ENCODE measurements around the gene UAP1L1. TPM values are rescaled to one million over a fixed set of nuclear protein-coding genes. Genes with fewer than 3 reads are reported as not detected.

Gene UAP1L1
- polyA plus RNA-seq, 1 donor from 2014 or later: 0.21 TPM

DNA sequence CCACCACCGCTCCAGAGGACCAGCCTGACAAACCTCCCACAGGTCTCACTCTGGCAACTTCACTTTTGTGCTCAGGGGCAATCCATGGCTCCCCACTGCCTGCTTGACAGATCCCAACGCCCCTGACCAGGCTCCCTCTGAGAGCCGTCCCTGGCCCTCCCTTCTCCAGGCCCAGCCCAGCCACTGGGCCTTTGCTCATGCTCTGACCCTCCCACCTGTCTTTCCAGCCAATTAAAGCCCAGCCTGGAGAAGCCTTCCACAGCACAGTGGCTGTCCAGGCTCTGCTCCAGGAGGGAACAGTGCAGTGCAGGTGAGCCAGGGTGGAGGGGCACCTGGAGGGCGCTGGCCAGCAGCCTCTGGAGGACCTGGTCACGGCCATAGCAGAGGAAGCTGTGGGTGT lies 26.7 kb upstream of the UAP1L1 start:
- H2AFZ ChIP-seq (ENCODE audit: low read depth, low read length): no peak overlapping the region
- H3K27ac ChIP-seq (ENCODE audit: low read length): no peak overlapping the region
- H3K9ac ChIP-seq (ENCODE audit: low read length): no peak overlapping the region
- no peaks in the 10 kb centered on the region for H3K9me3 ChIP-seq (ENCODE audit: low read length)
- H3K27me3 ChIP-seq (ENCODE audit: insufficient read depth, low read depth, low read length): peaks cover 80% of the 10 kb centered on the region
- H3K36me3 ChIP-seq (ENCODE audit: insufficient read depth, low read length): no peaks in the 10 kb centered on the region
- TF ChIP-seq EP300 (conservative IDR thresholded peaks at IDR 0.05; ENCODE audit: poor library complexity, severe bottlenecking): no peak
- no peak overlapping the region for H3K4me3 ChIP-seq (ENCODE audit: low read length)
- H3K4me2 ChIP-seq (ENCODE audit: low read length): no peak overlapping the region
- no peaks in the 10 kb centered on the region for H3K79me2 ChIP-seq (replicated peaks; ENCODE audit: insufficient read depth, low read length)
- no peaks in the 10 kb centered on the region for H3K9me2 ChIP-seq (ENCODE audit: insufficient read depth, low read length)
- no peaks in the 10 kb centered on the region for H3F3A ChIP-seq (ENCODE audit: insufficient read depth, low read length, poor library complexity, severe bottlenecking)
- H4K20me1 ChIP-seq (ENCODE audit: insufficient read depth): no peaks in the 10 kb centered on the region

GRCh38 chr9:137051145-137051724 lies 26.1 kb upstream of the UAP1L1 start:
- H3K4me2 ChIP-seq (ENCODE audit: low read length): no peak overlapping the region
- no peak overlapping the region for H2AFZ ChIP-seq (ENCODE audit: low read depth, low read length)
- no peaks in the 10 kb centered on the region for H3K36me3 ChIP-seq (ENCODE audit: insufficient read depth, low read length)
- H4K20me1 ChIP-seq (ENCODE audit: insufficient read depth): no peaks in the 10 kb centered on the region
- peaks cover 81% of the 10 kb centered on the region for H3K27me3 ChIP-seq (ENCODE audit: insufficient read depth, low read depth, low read length)
- no peak overlapping the region for H3K4me3 ChIP-seq (ENCODE audit: low read length)
- H3K27ac ChIP-seq (ENCODE audit: low read length): no peak overlapping the region
- H3K9me2 ChIP-seq (ENCODE audit: insufficient read depth, low read length): no peaks in the 10 kb centered on the region
- H3K9ac ChIP-seq (ENCODE audit: low read length): no peak overlapping the region
- H3K9me3 ChIP-seq (ENCODE audit: low read length): no peaks in the 10 kb centered on the region
- no peak for TF ChIP-seq POLR2AphosphoS5 (IDR thresholded peaks at IDR 0.05)
- no peaks in the 10 kb centered on the region for H3K79me2 ChIP-seq (replicated peaks; ENCODE audit: insufficient read depth, low read length)
- H3F3A ChIP-seq (ENCODE audit: insufficient read depth, low read length, poor library complexity, severe bottlenecking): no peaks in the 10 kb centered on the region

GRCh38 chr9:137052293-137052692 lies 25.0 kb upstream of the UAP1L1 start:
- Histone ChIP-seq H3K27ac (ENCODE audit: low read length) (no peak overlapping the region), H2AFZ (ENCODE audit: low read depth, low read length) (no peak overlapping the region), H3K9me3 (ENCODE audit: low read length) (no peaks in the 10 kb centered on the region), H3K79me2 (replicated peaks; ENCODE audit: insufficient read depth, low read length) (no peaks in the 10 kb centered on the region), H3K27me3 (ENCODE audit: insufficient read depth, low read depth, low read length) (peaks cover 81% of the 10 kb centered on the region), H3K36me3 (ENCODE audit: insufficient read depth, low read length) (no peaks in the 10 kb centered on the region), H3K9me2 (ENCODE audit: insufficient read depth, low read length) (no peaks in the 10 kb centered on the region), H3K4me3 (ENCODE audit: low read length) (no peak overlapping the region), H3K9ac (ENCODE audit: low read length) (no peak overlapping the region), H4K20me1 (ENCODE audit: insufficient read depth) (no peaks in the 10 kb centered on the region), H3F3A (ENCODE audit: insufficient read depth, low read length, poor library complexity, severe bottlenecking) (no peaks in the 10 kb centered on the region), H3K4me2 (ENCODE audit: low read length) (no peak overlapping the region)
- TF ChIP-seq, protein P1, sequence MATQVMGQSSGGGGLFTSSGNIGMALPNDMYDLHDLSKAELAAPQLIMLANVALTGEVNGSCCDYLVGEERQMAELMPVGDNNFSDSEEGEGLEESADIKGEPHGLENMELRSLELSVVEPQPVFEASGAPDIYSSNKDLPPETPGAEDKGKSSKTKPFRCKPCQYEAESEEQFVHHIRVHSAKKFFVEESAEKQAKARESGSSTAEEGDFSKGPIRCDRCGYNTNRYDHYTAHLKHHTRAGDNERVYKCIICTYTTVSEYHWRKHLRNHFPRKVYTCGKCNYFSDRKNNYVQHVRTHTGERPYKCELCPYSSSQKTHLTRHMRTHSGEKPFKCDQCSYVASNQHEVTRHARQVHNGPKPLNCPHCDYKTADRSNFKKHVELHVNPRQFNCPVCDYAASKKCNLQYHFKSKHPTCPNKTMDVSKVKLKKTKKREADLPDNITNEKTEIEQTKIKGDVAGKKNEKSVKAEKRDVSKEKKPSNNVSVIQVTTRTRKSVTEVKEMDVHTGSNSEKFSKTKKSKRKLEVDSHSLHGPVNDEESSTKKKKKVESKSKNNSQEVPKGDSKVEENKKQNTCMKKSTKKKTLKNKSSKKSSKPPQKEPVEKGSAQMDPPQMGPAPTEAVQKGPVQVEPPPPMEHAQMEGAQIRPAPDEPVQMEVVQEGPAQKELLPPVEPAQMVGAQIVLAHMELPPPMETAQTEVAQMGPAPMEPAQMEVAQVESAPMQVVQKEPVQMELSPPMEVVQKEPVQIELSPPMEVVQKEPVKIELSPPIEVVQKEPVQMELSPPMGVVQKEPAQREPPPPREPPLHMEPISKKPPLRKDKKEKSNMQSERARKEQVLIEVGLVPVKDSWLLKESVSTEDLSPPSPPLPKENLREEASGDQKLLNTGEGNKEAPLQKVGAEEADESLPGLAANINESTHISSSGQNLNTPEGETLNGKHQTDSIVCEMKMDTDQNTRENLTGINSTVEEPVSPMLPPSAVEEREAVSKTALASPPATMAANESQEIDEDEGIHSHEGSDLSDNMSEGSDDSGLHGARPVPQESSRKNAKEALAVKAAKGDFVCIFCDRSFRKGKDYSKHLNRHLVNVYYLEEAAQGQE (IDR thresholded peaks at IDR 0.05; ENCODE audit: borderline replicate concordance): no peak
- TF ChIP-seq, protein P2, sequence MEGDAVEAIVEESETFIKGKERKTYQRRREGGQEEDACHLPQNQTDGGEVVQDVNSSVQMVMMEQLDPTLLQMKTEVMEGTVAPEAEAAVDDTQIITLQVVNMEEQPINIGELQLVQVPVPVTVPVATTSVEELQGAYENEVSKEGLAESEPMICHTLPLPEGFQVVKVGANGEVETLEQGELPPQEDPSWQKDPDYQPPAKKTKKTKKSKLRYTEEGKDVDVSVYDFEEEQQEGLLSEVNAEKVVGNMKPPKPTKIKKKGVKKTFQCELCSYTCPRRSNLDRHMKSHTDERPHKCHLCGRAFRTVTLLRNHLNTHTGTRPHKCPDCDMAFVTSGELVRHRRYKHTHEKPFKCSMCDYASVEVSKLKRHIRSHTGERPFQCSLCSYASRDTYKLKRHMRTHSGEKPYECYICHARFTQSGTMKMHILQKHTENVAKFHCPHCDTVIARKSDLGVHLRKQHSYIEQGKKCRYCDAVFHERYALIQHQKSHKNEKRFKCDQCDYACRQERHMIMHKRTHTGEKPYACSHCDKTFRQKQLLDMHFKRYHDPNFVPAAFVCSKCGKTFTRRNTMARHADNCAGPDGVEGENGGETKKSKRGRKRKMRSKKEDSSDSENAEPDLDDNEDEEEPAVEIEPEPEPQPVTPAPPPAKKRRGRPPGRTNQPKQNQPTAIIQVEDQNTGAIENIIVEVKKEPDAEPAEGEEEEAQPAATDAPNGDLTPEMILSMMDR (IDR thresholded peaks at IDR 0.05; ENCODE audit: poor library complexity, severe bottlenecking): no peak
- TF ChIP-seq RAD21 (conservative IDR thresholded peaks at IDR 0.05) (no peak), EP300 (conservative IDR thresholded peaks at IDR 0.05; ENCODE audit: poor library complexity, severe bottlenecking) (no peak), POLR2AphosphoS5 (IDR thresholded peaks at IDR 0.05) (no peak), TAF1 (IDR thresholded peaks at IDR 0.05; ENCODE audit: low read depth) (no peak), SMC3 (conservative IDR thresholded peaks at IDR 0.05; ENCODE audit: poor library complexity) (no peak), MXI1 (conservative IDR thresholded peaks at IDR 0.05; ENCODE audit: poor library complexity, severe bottlenecking) (no peak), EZH2 (IDR thresholded peaks at IDR 0.05; ENCODE audit: borderline replicate concordance, insufficient read depth, low read length, poor library complexity, severe bottlenecking) (no peak)

Measured in neural cell (in vitro differentiated cells).